ENCODE results near the gene ANKH.
A peak's percentile ranks its signal among the peaks of the same experiment; 100 is the strongest.

The ANKH gene

GRCh38 chr5:14901462-14902051, 30.0 kb upstream of the ANKH start:
- no peak for TF ChIP-seq CTCF (IDR thresholded peaks at IDR 0.05; ENCODE audit: low read depth, low read length)
- no peak overlapping the region for H3K4me3 ChIP-seq (replicated peaks in 1 of 2; ENCODE audit: low read depth in 2 of 2, low read length in 2 of 2)
- DNase-seq (ENCODE audit: low read depth in 2 of 2) = peak; percentile 33 to 53

- no peak overlapping the region for H3K4me3 ChIP-seq (replicated peaks in 1 of 2; ENCODE audit: low read depth in 2 of 2, low read length in 2 of 2)
- TF ChIP-seq CTCF (IDR thresholded peaks at IDR 0.05; ENCODE audit: low read depth, low read length) = no peak
- peak; percentile 52 to 82 for DNase-seq (ENCODE audit: low read depth in 2 of 2)
These were observed 29.3 kb upstream of the ANKH start for GRCh38 chr5:14900693-14901461.

GRCh38 chr5:14896131-14896530, 24.6 kb upstream of the ANKH start:
- no peak for TF ChIP-seq CTCF (IDR thresholded peaks at IDR 0.05; ENCODE audit: low read depth, low read length)
- no peak for DNase-seq (ENCODE audit: low read depth in 2 of 2)
- no peak overlapping the region for H3K4me3 ChIP-seq (replicated peaks in 1 of 2; ENCODE audit: low read depth in 2 of 2, low read length in 2 of 2)

- no peak for TF ChIP-seq CTCF (IDR thresholded peaks at IDR 0.05; ENCODE audit: low read depth, low read length)
- H3K4me3 ChIP-seq (replicated peaks in 1 of 2; ENCODE audit: low read depth in 2 of 2, low read length in 2 of 2) = no peak overlapping the region
- DNase-seq (ENCODE audit: low read depth in 2 of 2) = no peak
These were observed 23.7 kb upstream of the ANKH start for GRCh38 chr5:14895301-14895700.

GRCh38 chr5:14894748-14895147, 23.2 kb upstream of the ANKH start:
- no peak for DNase-seq (ENCODE audit: low read depth in 2 of 2)
- no peak for TF ChIP-seq CTCF (IDR thresholded peaks at IDR 0.05; ENCODE audit: low read depth, low read length)

GRCh38 chr5:14893381-14893780, 21.8 kb upstream of the ANKH start:
- H3K4me3 ChIP-seq (replicated peaks in 1 of 2; ENCODE audit: low read depth in 2 of 2, low read length in 2 of 2) = no peak overlapping the region
- DNase-seq (ENCODE audit: low read depth in 2 of 2) = no peak
- no peak for TF ChIP-seq CTCF (IDR thresholded peaks at IDR 0.05; ENCODE audit: low read depth, low read length)

More at GRCh38 chr5:14894748-14895147, 23.2 kb upstream of the ANKH start:
- H3K4me3 ChIP-seq (replicated peaks in 1 of 2; ENCODE audit: low read depth in 2 of 2, low read length in 2 of 2) = no peak overlapping the region

Measured in cardiac fibroblast (primary cell).